Vagina (tissue), 2 donors: ENCODE results near the gene CINP.

ENCODE experiments used
- POLR2A ChIP-seq, 2 donors: fragments of 450-650 bp; IDR thresholded peaks; one replicate each; pipeline ENCODE4 v1.6.1; 2017; ENCODE audit warnings: antibody characterized with exemption in 2 of 2, mild to moderate bottlenecking in 2 of 2, moderate library complexity in 2 of 2
- TF ChIP-seq, protein P1 (sequence below), 3 experiments: fragments of 450-650 bp in 2 of 3; fragments of 200-600 bp in 1 of 3; sonication (generic) in 1 of 3; IDR thresholded peaks; one replicate each; pipeline ENCODE4 v1.5.1; 2017 to 2019; ENCODE audit warnings: antibody characterized with exemption in 3 of 3, mild to moderate bottlenecking in 2 of 3, moderate library complexity in 2 of 3

- TF ChIP-seq, protein P1, sequence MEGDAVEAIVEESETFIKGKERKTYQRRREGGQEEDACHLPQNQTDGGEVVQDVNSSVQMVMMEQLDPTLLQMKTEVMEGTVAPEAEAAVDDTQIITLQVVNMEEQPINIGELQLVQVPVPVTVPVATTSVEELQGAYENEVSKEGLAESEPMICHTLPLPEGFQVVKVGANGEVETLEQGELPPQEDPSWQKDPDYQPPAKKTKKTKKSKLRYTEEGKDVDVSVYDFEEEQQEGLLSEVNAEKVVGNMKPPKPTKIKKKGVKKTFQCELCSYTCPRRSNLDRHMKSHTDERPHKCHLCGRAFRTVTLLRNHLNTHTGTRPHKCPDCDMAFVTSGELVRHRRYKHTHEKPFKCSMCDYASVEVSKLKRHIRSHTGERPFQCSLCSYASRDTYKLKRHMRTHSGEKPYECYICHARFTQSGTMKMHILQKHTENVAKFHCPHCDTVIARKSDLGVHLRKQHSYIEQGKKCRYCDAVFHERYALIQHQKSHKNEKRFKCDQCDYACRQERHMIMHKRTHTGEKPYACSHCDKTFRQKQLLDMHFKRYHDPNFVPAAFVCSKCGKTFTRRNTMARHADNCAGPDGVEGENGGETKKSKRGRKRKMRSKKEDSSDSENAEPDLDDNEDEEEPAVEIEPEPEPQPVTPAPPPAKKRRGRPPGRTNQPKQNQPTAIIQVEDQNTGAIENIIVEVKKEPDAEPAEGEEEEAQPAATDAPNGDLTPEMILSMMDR (IDR thresholded peaks at IDR 0.05), result no peak
- no peak for TF ChIP-seq POLR2A (IDR thresholded peaks at IDR 0.05)
Measured at GRCh38 chr14:102316338-102316742, 46.4 kb downstream of the CINP start.
